ENCODE measurements around the gene LONRF2.
A peak's percentile ranks its signal among the peaks of the same experiment; 100 is the strongest.

LONRF2 gene

GRCh38 chr2:100235581-100235980, 86.7 kb downstream of the LONRF2 start:
- no peak for DNase-seq (ENCODE audit: low spot score)

DNA sequence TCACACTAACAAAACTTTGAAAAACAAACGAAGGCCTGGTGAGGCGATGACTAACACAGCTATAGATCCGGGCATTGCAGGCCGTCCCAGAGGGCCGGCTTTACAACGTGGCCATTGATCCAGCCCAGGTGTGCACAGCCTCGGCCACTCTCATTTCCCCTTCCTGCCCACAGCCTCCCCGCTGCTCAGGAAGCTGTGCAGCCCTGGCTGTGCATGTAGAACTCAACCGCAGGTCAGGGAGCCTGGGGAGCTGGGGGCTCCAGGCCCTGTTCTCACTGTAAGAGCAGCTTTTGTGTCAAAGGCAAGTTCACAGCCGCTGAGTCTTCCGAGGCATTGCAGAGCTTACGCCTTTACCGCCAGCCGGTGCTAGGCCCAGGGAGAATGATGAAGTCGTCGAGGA, 87.2 kb downstream of the LONRF2 start:
- peak; percentile 69 for DNase-seq (ENCODE audit: low spot score)

DNA sequence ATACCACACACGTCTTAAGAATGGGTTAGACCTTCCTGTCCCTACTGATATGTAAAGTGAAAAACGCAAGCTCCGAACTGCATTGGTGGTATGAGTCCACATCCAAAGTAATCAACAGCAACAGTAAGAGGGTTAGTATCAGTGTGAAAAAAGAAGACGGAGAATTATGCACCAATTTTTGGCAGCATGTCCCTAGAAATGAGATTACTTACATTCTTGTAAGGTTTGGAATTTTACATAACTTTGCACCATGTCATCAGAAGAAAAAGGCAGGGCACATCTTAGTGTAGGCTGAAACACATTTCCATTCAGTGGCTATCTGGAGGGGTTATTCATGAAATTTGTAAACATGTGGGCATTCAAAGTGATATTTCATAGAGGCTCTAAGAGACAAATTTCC, 88.2 kb downstream of the LONRF2 start:
- DNase-seq (ENCODE audit: low spot score): no peak

DNA sequence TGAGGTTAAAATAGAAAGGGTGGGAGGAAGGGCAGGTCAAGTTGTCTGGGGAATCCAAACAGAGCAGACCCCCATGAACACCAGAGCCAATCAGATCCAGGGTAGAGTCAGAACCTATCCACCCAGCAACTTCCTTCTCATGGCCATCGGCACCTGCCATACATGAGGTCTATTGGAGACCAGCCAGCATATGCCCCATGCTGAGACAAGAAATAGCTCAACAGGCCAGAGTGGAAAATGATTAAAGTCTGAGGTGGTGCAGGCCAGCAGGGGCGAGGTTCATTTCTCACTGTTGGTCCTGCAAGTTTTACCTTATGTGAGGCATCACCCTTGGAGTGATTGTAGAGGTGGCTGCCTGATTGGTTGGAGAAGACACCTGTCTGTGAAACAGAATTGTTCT, 89.2 kb downstream of the LONRF2 start:
- DNase-seq (ENCODE audit: low spot score): no peak

- DNase-seq (ENCODE audit: low spot score): no peak
Observed at GRCh38 chr2:100230754-100231153, 91.5 kb downstream of the LONRF2 start.

DNA sequence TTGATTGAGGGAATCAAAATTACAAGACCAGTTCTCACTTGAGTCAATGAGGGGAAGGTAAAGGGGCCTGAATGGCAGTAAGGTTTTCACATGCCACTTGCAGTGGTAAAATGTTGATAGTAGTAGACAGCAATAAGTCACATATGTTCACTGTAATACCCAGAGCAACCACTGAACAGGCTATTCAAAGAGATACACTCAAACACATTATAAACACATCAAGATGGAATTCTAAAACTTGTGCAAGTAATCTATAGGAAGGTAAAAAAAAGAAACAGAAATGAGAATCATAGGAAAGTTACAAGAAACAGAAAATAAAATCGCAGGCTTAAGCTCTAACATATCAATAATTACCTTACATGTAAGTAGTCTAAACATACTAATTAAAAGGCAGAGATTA, 93.3 kb downstream of the LONRF2 start:
- no peak for DNase-seq (ENCODE audit: low spot score)

DNA sequence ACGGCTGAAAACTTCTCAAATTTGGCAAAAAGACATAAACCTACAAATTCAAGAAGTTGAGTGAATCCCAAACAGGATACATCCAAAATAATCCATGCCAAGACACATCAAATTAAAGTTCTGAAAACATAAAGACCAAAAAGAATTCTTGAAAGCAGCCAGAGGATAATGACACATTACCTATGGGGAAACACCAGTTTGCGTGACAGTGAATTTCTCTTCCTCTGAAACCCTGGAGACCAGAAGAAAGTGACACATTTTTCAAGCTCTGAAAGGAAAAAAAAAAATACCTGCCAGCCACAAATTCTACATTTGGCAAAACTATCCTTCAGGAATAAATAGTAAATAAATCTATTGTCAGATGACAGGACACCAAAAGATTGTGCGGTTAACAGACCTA, 93.9 kb downstream of the LONRF2 start:
- DNase-seq (ENCODE audit: low spot score): no peak

GRCh38 chr2:100224988-100225710, 97.2 kb downstream of the LONRF2 start:
- DNase-seq (ENCODE audit: low spot score): no peak

GRCh38 chr2:100223502-100223901, 98.8 kb downstream of the LONRF2 start:
- no peak for DNase-seq (ENCODE audit: low spot score)

All from germinal center (tissue), 1 donor.